NCI-H2081 treated with DMSO at 0.1 percent for 48 hours (cell line): Measurements from ENCODE around the gene PDZD7.

Experiments used
- DNase-seq: peaks from one replicate; lab custom pipeline; 2025; lab: John Stamatoyannopoulos, UW

Gene PDZD7

GRCh38 chr10:101000915-101001658 is 29.8 kb downstream of the PDZD7 start:
- no peak for DNase-seq

- no peak for DNase-seq
Observed at GRCh38 chr10:101000127-101000914, 30.6 kb downstream of the PDZD7 start.

GRCh38 chr10:100999742-101000126 is 31.2 kb downstream of the PDZD7 start, which contains the start of gene LZTS2:
TSS of gene LZTS2 (plus strand) at chr10:100999808. CDS start at chr10:101002539, 2,731 bp downstream.
- DNase-seq: no peak

GRCh38 chr10:100998991-100999741 is 31.8 kb downstream of the PDZD7 start:
- no peak for DNase-seq

GRCh38 chr10:100998183-100998990 is 32.5 kb downstream of the PDZD7 start:
- DNase-seq: peak; percentile 32

GRCh38 chr10:100997360-100998182 is 33.4 kb downstream of the PDZD7 start:
- no peak for DNase-seq

GRCh38 chr10:100996678-100997359 is 34.1 kb downstream of the PDZD7 start:
- DNase-seq: no peak

- DNase-seq: no peak
Observed at GRCh38 chr10:100995181-100995580, 35.7 kb downstream of the PDZD7 start.

- no peak for DNase-seq
Observed at GRCh38 chr10:100993986-100994708, 36.8 kb downstream of the PDZD7 start.

GRCh38 chr10:100989088-100989487 is 41.8 kb downstream of the PDZD7 start:
- no peak for DNase-seq

GRCh38 chr10:100988166-100988565 is 42.8 kb downstream of the PDZD7 start:
- no peak for DNase-seq

GRCh38 chr10:100987685-100988049 is 43.3 kb downstream of the PDZD7 start:
- DNase-seq: no peak

GRCh38 chr10:100986952-100987684 is 43.8 kb downstream of the PDZD7 start, which contains the start of the genes MRPL43 and TWNK:
TSS of gene MRPL43 (minus strand) at chr10:100987497. CDS start at chr10:100987443, 54 bp downstream.
TSS of gene TWNK (plus strand) at chr10:100987543. CDS start at chr10:100988211, 668 bp downstream.
- peak; percentile 4 for DNase-seq

GRCh38 chr10:100986623-100986951 is 44.3 kb downstream of the PDZD7 start:
- DNase-seq: no peak

GRCh38 chr10:100985336-100985735 is 45.6 kb downstream of the PDZD7 start:
- DNase-seq: no peak

GRCh38 chr10:100984672-100985177 is 46.2 kb downstream of the PDZD7 start:
- DNase-seq: no peak

- DNase-seq: no peak
Observed at GRCh38 chr10:100983868-100984671, 46.9 kb downstream of the PDZD7 start.
